AG08395 (cell line): ENCODE measurements around the gene SYTL1.
A peak's percentile ranks its signal among the peaks of the same experiment; 100 is the strongest.

Experiments
- DNase-seq: peaks from one replicate; pipeline ENCODE4 v3.0.0; 2012; ENCODE audit warnings: mixed read lengths, low spot score

The SYTL1 gene

DNA sequence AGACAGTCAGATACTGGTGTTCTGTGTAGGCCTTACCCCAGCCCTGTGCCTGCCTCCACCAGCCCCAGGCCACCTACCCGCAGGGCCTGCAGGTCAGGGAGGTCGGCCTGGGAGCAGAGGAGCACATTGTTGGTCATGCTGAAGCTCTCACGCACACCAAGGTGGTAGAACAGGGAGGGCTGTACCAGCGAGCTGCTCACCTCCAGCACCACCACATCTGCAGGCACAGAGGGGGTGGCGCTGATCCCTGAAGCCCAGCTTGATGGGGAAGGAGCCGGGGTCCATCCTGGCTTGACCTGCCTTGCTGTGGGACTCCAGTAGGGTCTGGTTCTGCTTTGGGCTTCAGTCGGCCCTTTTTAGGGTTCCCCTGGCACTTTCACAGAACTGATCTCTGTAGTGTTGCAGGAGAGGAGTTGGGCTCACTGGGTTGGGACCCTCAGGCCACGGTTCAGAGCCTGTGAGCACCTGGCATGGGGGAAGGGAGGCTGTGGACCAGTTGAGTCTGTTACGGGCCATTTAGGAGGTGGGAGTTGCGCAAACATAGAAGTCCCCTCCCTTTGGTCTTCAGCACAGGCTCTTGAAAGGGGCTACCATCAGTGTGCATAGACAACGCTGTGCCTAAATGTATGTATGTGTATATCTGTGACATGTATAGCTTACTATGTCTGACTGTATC lies 23.0 kb downstream of the SYTL1 start:
- DNase-seq, result no peak

DNA sequence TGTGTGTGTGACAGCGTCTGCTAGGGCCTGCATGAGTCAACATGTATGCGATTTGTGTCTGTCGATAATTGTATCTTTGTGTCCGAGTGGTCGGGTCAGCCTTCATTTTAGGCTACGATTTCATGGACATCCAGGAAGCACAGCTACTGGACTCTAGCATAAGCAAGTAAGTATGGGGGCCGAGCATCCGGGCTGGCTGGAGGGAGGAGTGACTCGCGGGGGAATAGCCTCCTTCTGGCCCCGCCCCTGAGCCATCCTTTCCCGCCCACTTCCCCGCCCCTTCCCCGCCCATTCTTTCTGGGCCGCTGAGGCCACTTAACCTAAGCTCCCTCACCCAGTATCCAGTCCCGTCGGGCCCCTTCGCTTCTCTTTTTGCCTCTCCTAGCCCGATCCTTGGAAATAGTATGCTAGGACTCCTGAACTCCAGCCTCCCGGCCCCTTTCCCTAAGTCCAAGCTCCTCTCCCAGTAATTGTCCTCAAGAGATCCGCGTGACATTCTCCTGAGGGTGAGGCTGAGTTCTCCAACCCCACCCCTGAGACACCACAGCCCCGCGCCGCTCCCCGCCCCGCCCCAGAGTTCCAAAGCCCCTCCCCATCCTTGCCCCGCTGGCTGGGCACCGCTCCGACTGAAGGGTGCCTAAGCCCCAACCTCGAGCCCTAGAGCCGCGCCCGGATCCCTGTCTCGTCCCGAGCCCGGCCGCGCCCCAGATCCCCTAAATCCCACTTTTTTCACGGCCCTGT lies 23.7 kb downstream of the SYTL1 start:
- peak; percentile 97 for DNase-seq

DNA sequence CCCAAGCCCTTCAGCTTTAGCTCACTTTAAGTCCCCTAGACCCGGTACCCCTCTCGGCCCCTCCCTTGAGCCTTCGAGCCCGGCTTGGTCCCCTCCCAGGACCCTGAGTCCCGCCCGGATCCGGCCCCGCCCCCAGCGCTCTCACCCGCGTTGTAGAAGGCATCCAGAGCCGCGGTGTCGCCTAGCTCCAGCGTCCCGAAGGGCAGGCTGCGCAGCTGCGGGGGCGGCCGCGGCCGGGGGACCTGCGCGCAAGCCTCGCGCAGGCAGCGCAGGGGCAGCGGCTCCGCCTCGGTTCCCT lies 24.2 kb downstream of the SYTL1 start:
- peak; percentile 71 for DNase-seq

DNA sequence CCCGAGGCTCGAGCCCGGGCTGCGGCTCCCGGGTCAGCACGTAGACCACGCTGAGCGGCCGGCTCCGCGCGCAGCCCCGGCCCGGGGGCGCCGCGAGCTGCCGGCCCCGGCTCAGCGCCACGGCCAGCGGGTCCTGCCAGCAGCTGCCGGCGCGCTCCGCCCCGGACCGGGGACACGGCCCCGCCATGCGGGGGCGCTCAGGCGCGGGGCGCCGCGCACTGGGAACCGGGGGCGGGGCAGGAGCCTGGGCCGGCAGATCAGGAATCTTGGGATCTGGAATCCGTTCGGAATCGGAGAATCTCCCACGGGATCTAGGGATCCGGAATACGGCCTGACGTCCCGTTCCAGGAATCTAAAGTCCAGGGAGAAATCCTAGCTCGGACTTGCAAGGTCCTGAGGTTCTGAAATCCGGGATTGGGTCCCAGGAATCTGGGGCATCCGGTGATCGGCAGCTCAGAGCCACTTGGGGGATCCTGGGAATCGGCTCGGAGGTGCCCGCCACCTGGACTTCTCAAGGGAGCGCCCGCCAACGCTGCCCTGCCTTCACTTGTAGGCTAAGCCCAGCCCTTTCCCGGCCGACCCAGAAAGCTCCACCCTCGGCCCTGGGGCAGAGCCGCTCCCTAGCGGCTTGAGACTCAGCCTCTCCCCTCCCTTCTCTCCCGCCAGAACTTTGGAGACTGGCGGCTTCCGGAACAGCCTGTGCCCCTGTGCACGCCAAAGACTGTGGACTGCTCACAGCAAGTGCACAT lies 24.8 kb downstream of the SYTL1 start, which contains the start of gene MAP3K6:
Gene MAP3K6 (minus strand): TSS at position 551 of the 749 bp plus-strand sequence. CDS start 364 bp downstream, at position 187.
- peak; percentile 86 for DNase-seq

DNA sequence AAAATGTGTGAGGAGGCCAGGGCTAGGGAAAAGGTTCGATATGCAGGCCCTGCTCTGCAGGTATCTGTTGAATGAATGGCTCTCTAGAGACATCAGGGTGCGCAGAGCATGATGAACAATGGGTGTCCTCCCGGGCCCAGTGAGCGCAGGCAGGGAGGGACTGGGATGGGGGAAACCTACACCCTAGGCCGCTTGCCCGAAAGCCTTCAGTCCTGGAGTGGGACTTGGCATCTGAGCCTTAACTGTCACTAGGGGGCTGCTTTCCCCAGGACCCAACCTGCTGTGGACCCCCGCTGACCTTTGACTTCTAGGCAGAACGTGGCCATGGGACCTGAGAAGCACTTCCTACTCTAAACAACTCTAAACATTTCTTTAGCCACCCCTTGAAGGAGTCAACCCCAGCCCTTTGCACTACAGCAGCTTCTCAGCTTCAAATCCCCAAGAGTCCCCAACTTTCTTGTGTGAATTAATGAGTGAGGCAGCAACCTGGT lies 25.4 kb downstream of the SYTL1 start:
- no peak for DNase-seq

DNA sequence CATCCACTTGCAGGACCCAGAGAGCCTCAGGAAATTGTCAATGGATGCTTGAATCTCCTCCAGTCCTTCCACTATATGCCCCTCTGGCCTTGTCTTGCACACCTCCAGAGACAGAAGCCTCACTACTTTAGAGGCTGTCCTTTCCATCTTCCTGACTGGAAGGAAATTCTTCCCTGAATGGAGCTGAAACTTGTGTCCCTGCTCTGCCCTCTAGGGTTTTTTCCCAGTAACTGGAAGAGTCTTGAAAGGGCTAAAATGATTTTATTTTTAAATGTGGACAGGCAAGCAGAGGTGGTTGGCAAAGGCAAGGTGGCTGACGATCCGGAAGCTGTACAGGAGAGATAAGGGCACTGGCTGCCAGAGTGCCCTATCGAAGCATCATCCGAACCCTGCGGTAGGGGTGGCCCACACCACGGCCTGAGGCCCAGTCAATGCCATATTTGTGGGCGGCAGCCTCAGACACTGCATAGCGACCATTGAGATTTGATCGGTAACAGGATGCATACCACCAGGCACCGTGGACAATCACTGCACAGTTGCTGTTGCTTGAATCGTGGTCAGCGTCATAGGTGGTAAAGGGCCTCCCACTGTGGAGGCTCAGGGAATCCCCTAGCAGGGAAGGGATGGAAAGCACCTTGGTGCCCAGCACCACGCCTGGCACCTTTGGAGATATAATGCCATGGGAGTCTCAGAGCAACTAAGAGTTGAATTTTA lies 27.2 kb downstream of the SYTL1 start:
- no peak for DNase-seq

DNA sequence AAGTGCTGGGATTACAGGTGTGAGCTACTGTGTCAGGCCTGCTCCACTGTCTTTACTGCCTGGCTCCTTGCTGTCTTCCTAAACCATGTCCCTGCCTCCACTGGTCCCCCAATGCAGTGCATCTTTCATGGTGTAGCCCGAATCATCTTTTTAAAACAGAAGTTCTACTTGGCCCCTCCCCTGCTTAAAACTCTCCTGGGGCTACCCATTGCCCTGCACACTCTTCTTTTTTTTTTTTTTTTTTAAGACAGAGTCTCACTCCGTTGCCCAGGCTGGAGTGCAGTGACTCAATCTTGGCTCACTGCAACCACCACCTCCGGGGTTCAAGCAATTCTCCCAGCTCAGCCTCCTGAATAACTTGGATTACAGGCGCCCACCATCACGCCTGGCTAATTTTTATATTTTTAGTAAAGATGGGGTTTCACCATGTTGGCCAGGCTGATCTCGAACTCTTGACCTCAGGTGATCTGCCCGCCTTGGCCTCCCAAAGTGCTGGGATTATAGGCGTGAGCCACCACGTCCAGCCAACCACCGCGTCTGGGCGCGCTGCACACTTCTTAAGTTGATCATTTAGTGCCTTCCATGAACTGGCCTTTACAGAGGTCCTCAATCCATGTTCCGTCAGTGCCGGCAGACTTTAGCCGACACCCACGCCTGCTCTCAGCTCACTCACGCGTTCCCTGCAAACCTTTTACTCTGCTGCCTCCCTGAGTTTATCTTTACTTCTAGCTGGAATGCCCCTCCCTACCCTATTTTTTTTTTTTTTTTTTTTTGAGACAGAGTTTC lies 30.4 kb downstream of the SYTL1 start:
- no peak for DNase-seq

DNA sequence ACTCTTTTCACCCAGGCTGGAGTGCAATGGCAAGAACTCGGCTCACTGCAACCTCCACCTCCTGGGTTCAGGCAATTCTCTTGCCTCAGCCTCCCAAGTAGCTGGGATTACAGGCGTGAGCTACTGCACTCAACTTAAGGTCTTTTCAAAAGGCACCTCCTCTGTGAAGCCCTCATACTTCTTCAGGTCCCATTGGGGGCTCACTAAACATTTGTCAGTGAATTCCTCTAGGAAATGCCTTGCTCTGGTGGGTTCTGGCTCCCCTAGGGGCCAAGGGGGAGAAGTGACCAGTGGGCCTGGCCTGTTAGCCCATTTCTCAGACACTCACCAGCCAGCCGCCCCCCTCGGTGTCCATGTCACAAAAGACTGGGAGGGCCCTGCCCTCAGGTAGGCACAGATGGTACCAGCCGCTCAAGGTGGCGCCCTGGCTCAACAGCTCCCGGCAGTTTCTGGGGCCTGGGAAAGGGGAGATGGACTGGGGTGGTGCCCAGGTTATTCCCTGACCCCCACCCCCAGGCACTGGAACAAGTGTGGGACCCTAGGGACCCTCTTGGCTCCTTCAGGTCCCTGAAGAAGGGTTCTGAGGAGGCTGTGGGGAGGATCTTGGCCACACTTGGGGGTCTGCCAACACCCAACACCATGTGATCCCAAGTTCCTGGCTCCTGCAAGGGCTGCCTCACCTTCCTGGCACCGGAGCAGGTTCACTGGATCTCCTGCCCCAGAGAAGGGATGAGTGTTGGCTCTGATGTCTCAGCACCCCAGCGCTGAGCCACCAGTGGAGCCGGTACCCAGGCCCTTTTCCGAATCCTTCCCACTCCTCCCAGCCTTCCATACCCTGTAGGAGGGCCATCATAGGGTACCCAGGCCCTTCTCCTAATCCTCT lies 31.2 kb downstream of the SYTL1 start:
- DNase-seq, result no peak

DNA sequence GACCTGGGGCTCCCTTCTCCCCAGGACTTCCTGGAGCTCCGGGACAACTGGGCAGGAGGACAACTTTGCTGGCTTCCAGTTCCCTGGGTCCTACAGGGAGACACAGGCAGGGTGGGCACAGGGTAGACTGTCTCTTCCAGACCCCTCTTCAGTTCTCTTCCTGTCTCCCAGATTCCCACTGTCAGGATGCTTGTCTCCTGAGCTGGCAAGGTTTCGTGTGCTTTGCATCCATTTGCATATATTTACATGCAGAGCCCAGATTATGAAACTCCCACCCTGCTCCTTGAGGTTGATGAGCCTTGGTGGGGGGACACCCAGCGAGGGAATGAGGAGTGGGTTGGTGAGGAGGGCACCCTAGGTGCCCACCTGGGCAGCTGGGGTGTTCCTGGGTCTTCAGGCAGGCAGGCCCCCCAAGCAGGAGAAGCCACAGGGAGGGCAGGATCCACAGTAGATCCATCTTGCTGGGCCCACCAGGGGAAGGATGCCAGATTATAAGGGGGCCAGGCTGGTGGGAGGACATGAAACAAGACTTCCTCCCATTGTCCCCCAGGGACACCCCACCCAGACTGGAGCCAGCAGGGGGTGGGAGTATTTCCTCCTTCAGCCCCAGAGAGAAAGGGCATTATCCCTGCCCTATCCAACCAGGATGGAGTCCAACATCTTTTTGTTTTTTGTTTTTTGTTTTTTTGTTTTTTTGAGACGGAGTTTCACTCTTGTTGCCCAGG lies 32.7 kb downstream of the SYTL1 start, which contains the start of gene FCN3:
Gene FCN3 (minus strand): TSS at position 463 of the 725 bp plus-strand sequence. CDS start 6 bp downstream, at position 457.
- DNase-seq, result no peak

DNA sequence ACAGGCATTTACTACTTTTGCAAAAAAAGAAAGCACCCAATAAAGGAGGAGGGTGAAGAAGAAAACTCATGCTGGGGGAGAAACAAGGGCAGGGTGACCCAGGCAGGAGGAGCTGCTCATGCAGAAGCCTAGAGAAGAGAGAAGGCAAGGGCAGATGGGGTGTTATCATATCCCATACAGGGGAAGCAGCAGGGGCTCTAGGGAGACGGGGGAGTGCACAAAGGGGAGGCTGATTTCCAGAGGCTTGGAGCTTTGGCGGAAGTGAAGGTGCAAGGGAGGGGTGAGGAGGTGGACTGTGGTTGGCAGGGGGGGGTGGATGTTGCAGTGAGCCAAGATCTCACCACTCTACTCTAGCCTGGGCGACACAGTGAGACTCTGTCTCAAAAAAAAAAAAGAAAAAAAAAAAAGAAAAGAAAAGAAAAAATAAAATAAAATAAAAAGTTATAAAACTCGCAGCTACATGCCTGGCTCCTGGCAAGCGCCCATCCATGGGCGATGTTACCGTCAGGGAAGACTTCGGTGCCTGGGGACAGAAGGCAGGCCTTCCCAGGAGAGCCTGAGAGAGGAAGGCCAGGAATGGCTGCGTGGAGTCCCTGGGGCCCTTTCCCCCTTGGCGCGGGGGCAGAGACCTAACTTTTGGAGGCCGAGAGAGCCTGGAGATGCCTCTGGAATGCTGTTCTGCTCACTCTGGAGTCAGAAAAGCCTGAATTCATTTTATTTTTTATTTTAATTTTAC lies 36.1 kb downstream of the SYTL1 start:
- no peak for DNase-seq

DNA sequence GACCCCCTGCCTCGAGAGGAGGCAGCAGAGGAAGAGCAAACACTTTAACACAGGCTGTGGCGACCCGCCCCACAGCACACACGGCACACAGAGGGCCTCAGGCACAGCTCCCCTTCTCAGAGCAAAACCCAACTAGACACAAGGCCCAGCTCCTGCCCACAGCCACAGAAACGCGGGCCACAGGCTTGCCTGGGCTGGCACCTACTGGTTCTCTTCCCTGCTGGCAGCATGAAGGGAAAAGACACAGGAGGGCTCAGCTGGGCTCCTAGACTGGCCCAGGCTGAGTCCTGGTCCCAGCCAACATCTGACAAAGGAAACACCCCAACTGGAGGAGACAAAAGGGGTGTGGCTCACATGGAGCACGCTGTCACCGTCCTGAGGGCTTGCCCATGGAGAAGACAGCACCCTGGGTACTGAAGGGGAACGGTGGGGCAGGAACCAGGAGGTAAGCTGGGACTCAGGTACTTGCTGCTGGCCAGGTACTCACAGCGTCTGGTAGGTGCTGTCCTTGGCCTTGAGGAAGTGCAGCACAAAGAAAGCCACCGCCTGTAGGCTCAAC lies 37.8 kb downstream of the SYTL1 start:
- no peak for DNase-seq

DNA sequence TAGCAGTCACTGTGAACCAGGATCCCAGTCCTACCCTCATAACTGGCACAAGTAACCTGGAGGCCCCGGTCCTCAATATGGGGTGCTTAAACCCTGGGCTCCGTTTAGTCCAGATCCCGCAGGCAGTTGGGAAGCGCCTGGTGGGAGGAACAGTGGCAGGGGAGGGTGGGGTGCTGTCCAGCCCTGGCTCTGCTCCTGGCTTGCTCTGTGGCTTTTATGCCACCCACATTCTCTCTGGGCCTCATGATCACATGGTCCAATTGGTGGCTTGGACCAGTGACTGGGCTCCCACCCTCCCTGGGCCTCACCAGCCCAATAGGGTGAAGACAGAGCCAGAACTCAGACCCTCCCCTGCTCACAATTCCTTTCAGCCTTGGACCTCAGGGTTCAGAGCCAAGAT lies 38.4 kb downstream of the SYTL1 start:
- DNase-seq, result peak; percentile 30

DNA sequence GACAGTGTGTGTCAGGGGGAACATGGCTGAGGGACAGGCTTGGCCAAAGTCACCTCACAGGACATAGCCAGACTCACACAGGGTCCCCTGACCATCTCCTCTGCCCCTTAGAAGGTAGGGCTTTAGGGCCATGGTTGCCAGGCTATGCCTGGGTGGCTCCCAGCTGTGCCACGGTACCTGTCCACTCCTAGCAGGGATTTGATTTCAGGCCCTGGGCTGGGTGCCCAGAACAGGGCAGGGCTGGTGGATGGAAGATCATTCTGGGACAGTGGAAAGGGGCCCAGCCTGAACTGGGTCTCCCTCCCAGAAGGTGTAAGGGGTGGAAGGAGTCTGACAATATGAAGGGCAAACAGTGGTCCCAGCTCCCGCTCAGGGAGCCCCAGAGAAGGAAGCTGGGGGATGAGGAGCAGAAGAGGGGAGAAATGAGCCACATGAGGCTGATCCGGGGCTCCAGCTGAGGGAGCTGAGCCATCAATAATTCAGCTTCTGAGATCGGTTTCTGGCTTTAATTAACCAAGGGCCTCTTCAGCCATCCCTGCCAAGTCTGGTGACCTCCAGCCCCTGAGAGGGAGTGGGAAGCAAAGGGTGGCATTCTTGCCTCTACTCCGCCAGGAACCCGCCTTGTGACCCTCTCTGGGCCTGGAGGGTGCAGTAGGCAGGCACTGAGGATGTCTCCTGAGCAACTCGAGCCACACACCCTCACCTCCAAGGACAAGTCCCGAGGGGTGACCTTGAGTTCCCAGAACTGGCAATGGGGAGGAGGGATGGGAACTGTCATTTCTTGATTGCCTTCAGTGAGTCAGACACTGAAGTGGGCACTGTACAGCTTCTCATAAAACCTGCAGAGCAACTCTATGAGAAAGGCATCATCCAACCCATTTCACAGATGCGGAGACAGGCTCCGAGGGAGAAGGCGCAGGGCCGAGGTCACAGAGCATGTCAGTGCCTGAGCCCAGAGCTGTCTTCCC lies 39.2 kb downstream of the SYTL1 start:
- no peak for DNase-seq

DNA sequence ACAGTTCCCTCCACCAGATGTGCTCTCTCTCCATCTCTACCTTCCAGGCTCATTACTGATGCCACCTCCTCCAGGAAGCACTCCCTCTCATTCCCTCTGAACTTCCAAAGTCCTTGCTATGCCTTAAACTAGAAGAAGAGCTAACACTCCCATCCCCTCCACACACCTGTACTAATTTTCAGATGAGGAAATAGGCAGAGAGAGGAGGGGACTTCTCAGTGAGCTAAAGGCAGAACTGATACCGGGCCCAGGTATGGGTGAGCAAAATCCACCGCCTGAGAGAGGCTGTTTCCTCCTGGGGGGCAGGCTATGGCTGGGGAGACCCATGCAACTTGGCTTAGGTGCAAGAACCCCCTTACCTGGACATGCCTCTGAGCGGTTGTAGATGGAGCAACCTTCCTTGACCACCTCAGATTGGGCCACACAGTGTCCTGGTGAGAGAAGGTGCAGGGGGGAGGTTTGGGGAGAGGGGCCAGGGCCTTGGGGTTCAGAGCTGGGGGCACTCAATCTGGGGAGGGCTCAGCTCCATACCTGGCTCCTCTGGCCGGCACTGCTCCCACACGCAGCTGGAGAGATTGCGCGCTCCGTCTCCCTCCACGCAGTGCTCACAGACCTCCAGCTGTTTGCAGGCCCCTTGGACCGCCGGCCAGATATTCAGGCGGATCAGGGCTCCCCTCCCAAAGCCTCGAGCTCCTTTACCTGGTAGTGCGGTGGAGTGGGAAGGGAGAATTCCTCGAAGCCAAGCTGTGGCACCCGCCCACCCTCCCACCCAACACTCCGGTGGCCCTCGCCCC lies 40.3 kb downstream of the SYTL1 start:
- no peak for DNase-seq

DNA sequence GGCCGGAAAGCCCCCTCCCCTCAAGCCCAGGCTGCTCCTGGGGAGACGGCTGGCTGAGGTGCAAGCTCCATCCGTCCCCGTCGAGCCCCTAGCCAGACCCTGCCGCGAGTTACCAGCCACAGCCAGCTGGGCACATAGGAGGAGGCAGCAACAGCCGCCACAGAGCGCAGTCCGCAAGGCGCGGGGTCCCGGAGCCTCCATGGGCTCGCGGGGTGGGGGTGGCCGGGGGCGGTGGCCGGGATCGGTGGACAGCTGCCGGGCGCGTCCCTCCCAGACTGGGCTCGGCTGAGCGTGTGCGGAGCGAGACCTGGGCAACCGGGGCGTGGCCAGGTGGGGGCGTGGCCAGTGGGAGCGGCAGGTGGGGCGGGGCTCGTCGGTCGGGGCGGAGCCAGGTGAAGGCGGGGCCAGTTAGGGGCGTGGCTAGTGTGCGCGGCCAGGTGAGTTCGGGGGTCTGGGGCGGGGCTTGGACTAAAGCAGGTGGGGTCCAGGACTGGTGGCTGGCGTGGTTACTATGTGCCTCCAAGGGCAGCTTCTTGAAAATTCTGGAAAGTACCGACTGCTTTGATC lies 41.3 kb downstream of the SYTL1 start, which contains the start of gene CD164L2:
Gene CD164L2 (minus strand): TSS at position 295 of the 567 bp plus-strand sequence. CDS start 94 bp downstream, at position 201.
- DNase-seq, result no peak

DNA sequence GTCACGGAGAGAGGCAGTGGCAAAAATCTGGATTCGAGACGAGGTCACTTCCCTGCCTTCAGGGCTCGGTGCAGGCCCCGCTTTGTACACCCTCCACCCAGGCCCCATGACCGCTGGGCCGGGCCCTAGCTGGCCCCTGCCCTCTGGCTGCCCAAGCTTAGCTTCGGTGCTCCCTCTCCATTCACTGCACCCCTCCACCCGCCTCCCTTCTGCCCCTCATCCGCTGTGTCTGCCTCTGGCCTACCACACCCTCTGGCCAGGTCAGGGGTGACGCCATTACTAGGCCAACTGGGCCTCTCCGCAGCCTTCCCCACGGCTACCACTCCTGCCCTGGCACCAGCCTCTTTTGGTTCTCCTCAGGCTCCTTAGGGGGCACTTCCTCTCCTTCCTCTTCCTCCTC lies 41.8 kb downstream of the SYTL1 start:
- no peak for DNase-seq
